ENCODE measurements around the gene TBC1D13.
"Not testable (repeated sequence)": the region's sequence is repeated elsewhere in the genome, so short reads cannot be mapped to it uniquely, and the experiment has no call there.

TBC1D13 gene

GRCh38 chr9:128821584-128822406 lies 34.7 kb downstream of the TBC1D13 start:
- no peak for DNase-seq

GRCh38 chr9:128822407-128823042 lies 35.5 kb downstream of the TBC1D13 start:
- DNase-seq = no peak

- no peak for DNase-seq
Measured at GRCh38 chr9:128823362-128823902, 36.4 kb downstream of the TBC1D13 start.

GRCh38 chr9:128823903-128824406 lies 36.9 kb downstream of the TBC1D13 start:
- DNase-seq = no peak

- no peak for DNase-seq
Measured at GRCh38 chr9:128824911-128825310, 37.9 kb downstream of the TBC1D13 start.

- DNase-seq = no peak
Measured at GRCh38 chr9:128825923-128826700, 39.1 kb downstream of the TBC1D13 start.

- no peak for DNase-seq
Measured at GRCh38 chr9:128828267-128828666, 41.2 kb downstream of the TBC1D13 start.

GRCh38 chr9:128828719-128829452 lies 41.8 kb downstream of the TBC1D13 start:
- no peak for DNase-seq

GRCh38 chr9:128829477-128830251 lies 42.6 kb downstream of the TBC1D13 start, which contains the start of gene SPOUT1:
Gene SPOUT1, minus strand, starts transcription at chr9:128829794. Its CDS starts 14 bp downstream, at chr9:128829780.
- peak; percentile 89 for DNase-seq

GRCh38 chr9:128833696-128834095 lies 46.6 kb downstream of the TBC1D13 start:
- DNase-seq = no peak

GRCh38 chr9:128835246-128836210 lies 48.5 kb downstream of the TBC1D13 start:
- DNase-seq = no peak

GRCh38 chr9:128836509-128837145 lies 49.6 kb downstream of the TBC1D13 start:
- DNase-seq = no peak

GRCh38 chr9:128838338-128838737 lies 51.3 kb downstream of the TBC1D13 start:
- no peak for DNase-seq

GRCh38 chr9:128840524-128840923 lies 53.5 kb downstream of the TBC1D13 start:
- no peak for DNase-seq

- DNase-seq = no peak
Measured at GRCh38 chr9:128841694-128842492, 54.8 kb downstream of the TBC1D13 start.

GRCh38 chr9:128843171-128843570 lies 56.1 kb downstream of the TBC1D13 start:
- DNase-seq = not testable (repeated sequence)

GRCh38 chr9:128845186-128845931 lies 58.3 kb downstream of the TBC1D13 start:
- DNase-seq = no peak

GRCh38 chr9:128846680-128847030 lies 59.6 kb downstream of the TBC1D13 start:
- no peak for DNase-seq
